H9 (cell line): Measurements from ENCODE around the gene DIS3L2. TPM values are rescaled to one million over a fixed set of nuclear protein-coding genes. Genes with fewer than 3 reads are reported as not detected.

ENCODE experiments used
- DNase-seq: peaks from one replicate; pipeline ENCODE4 v3.0.0-alpha.2; 2017
- H2AFZ ChIP-seq: one replicate; pipeline ENCODE4 v1.6.1; 2013; ENCODE audit warnings: mild to moderate bottlenecking, low read length, control low read depth, moderate library complexity
- H2AK5ac ChIP-seq: 2 replicates; pipeline ENCODE4 v1.6.1; 2013; ENCODE audit warnings: low read length, control low read depth, mixed read lengths; ENCODE audit not compliant: insufficient read length
- H2BK120ac ChIP-seq: one replicate; pipeline ENCODE4 v1.6.1; 2013; ENCODE audit warnings: low read depth, mild to moderate bottlenecking, low read length, control low read depth, inconsistent platforms; ENCODE audit not compliant: poor library complexity, severe bottlenecking
- H2BK12ac ChIP-seq: 2 replicates; pipeline ENCODE4 v1.6.1; 2013; ENCODE audit warnings: low read length, control low read depth, mixed read lengths, low read depth; ENCODE audit not compliant: insufficient read length
- H2BK15ac ChIP-seq: 2 replicates; pipeline ENCODE4 v1.6.1; 2013; ENCODE audit warnings: low read depth, low read length, control low read depth
- H2BK20ac ChIP-seq: one replicate; pipeline ENCODE4 v1.6.1; 2013; ENCODE audit warnings: low read depth, mild to moderate bottlenecking, low read length, control low read depth, inconsistent platforms; ENCODE audit not compliant: poor library complexity, severe bottlenecking
- H2BK5ac ChIP-seq: 2 replicates; pipeline ENCODE4 v1.6.1; 2013; ENCODE audit warnings: low read length, control low read depth, mixed read lengths; ENCODE audit not compliant: insufficient read length
- H3K14ac ChIP-seq: 2 replicates; pipeline ENCODE4 v1.6.1; 2013; ENCODE audit warnings: low read length, control low read depth; ENCODE audit not compliant: insufficient read depth
- H3K18ac ChIP-seq: 2 replicates; pipeline ENCODE4 v1.6.1; 2013; ENCODE audit warnings: low read depth, mild to moderate bottlenecking, mixed read lengths, low read length, control low read depth; ENCODE audit not compliant: insufficient read length
- H3K23ac ChIP-seq: 2 replicates; pipeline ENCODE4 v1.6.1; 2013; ENCODE audit warnings: low read length, control low read depth, mixed read lengths, low read depth; ENCODE audit not compliant: insufficient read length
- H3K23me2 ChIP-seq: 2 replicates; pipeline ENCODE4 v1.6.1; 2013; ENCODE audit warnings: low read depth, mild to moderate bottlenecking, mixed read lengths, low read length, control low read depth; ENCODE audit not compliant: insufficient read length, poor library complexity, severe bottlenecking
- H3K27ac ChIP-seq: 2 replicates; pipeline ENCODE4 v1.5.1; 2013; ENCODE audit warnings: low read length, control low read depth, mixed read lengths, low read depth; ENCODE audit not compliant: insufficient read length
- H3K27me3 ChIP-seq: 2 replicates; pipeline ENCODE4 v1.6.1; 2013; ENCODE audit warnings: low read length, control low read depth, inconsistent platforms; ENCODE audit not compliant: insufficient read depth
- H3K4ac ChIP-seq: 2 replicates; pipeline ENCODE4 v1.6.1; 2013; ENCODE audit warnings: low read depth, mild to moderate bottlenecking, control low read depth, inconsistent platforms, low read length, moderate library complexity
- H3K4me1 ChIP-seq: 2 replicates; pipeline ENCODE4 v1.6.1; 2013; ENCODE audit warnings: low read length, control low read depth, inconsistent platforms; ENCODE audit not compliant: insufficient read depth
- H3K4me2 ChIP-seq: 2 replicates; pipeline ENCODE4 v1.6.1; 2013; ENCODE audit warnings: low read length, control low read depth, mixed read lengths; ENCODE audit not compliant: insufficient read length, insufficient read depth
- H3K56ac ChIP-seq: 2 replicates; pipeline ENCODE4 v1.6.1; 2013; ENCODE audit warnings: low read depth, mild to moderate bottlenecking, mixed read lengths, low read length, control low read depth; ENCODE audit not compliant: insufficient read length
- H3K79me1 ChIP-seq: 2 replicates; pipeline ENCODE4 v1.6.1; 2013; ENCODE audit warnings: low read depth, mild to moderate bottlenecking, moderate library complexity, low read length, control low read depth, inconsistent platforms; ENCODE audit not compliant: insufficient read depth, poor library complexity, severe bottlenecking
- H3K79me2 ChIP-seq: 2 replicates; pipeline ENCODE4 v1.6.1; 2013; ENCODE audit warnings: low read length, control low read depth, inconsistent platforms; ENCODE audit not compliant: insufficient read depth
- H3K9ac ChIP-seq: 2 replicates; pipeline ENCODE4 v1.6.1; 2013; ENCODE audit warnings: low read length, control low read depth, mixed read lengths; ENCODE audit not compliant: insufficient read length; ENCODE audit errors: extremely low read depth
- H3K9me3 ChIP-seq: one replicate; pipeline ENCODE4 v1.6.1; 2013; ENCODE audit warnings: low read depth, low read length, inconsistent platforms; ENCODE audit not compliant: control insufficient read depth
- H3T11ph ChIP-seq: one replicate; pipeline ENCODE4 v1.6.1; 2013; ENCODE audit warnings: mild to moderate bottlenecking, low read length, control low read depth, inconsistent platforms
- H4K20me1 ChIP-seq: one replicate; pipeline ENCODE4 v1.6.1; 2013; ENCODE audit not compliant: control insufficient read depth, insufficient read length, insufficient read depth
- H4K5ac ChIP-seq: 2 replicates; pipeline ENCODE4 v1.6.1; 2013; ENCODE audit warnings: low read depth, mild to moderate bottlenecking, mixed read lengths, low read length, control low read depth; ENCODE audit not compliant: insufficient read length
- H4K8ac ChIP-seq: replicated peaks from 2 replicates; pipeline ENCODE4 v1.6.1; 2013; ENCODE audit warnings: low read length, control low read depth, mixed read lengths, low read depth; ENCODE audit not compliant: insufficient read length
- H4K91ac ChIP-seq: 2 replicates; pipeline ENCODE4 v1.6.1; 2013; ENCODE audit warnings: low read depth, mild to moderate bottlenecking, moderate library complexity, mixed read lengths, low read length, control low read depth; ENCODE audit not compliant: insufficient read length
- H3K27ac Mint-ChIP-seq, 3 experiments: 2 replicates in 2 of 3; 3 replicates in 1 of 3; pipeline ENCODE4 v1.8.0; 2020 to 2021; ENCODE audit warnings: mixed read lengths in 3 of 3, mild to moderate bottlenecking in 1 of 3, moderate library complexity in 1 of 3
- H3K27me3 Mint-ChIP-seq: 2 replicates; pipeline ENCODE4 v1.8.0; 2021; ENCODE audit warnings: low read depth, mild to moderate bottlenecking, moderate library complexity, mixed read lengths
- H3K36me3 Mint-ChIP-seq, 3 experiments: 2 replicates in 2 of 3; 3 replicates in 1 of 3; pipeline ENCODE4 v1.8.0; 2020 to 2021; ENCODE audit warnings: low read depth in 3 of 3, mixed read lengths in 3 of 3; ENCODE audit not compliant: insufficient read depth in 1 of 3
- H3K4me1 Mint-ChIP-seq, 2 experiments: 2 replicates each; pipeline ENCODE4 v1.8.0; 2020; ENCODE audit warnings: mixed read lengths in 2 of 2
- H3K4me3 Mint-ChIP-seq, 2 experiments: 2 replicates in 1 of 2; 3 replicates in 1 of 2; pipeline ENCODE4 v1.8.0; 2020 to 2021; ENCODE audit warnings: mild to moderate bottlenecking in 2 of 2, mixed read lengths in 2 of 2, moderate library complexity in 1 of 2
- H3K9me3 Mint-ChIP-seq, 2 experiments: 2 replicates in 1 of 2; 3 replicates in 1 of 2; pipeline ENCODE4 v1.8.0; 2020; ENCODE audit warnings: mild to moderate bottlenecking in 2 of 2, mixed read lengths in 2 of 2, moderate library complexity in 1 of 2
- CTCF ChIP-seq: fragments of 200-600 bp; sonication (generic); conservative IDR thresholded peaks from 3 replicates; pipeline ENCODE4 v1.8.0; 2021; ENCODE audit warnings: antibody characterized with exemption, mild to moderate bottlenecking
- WGBS: extraction: QIAGEN DNeasy Blood & Tissue Kit; methylation state at CpG from one replicate; pipeline ENCODE4 v1.1.7; 2013; ENCODE audit warnings: missing lambda C conversion rate, low lambda C conversion rate, mixed read lengths; ENCODE audit not compliant: insufficient read length; ENCODE audit errors: extremely low coverage; 5-methylcytosine and 5-hydroxymethylcytosine counted together
- total RNA-seq: library from RNA; stranded (reverse); gene quantifications from 2 replicates; pipeline ENCODE4 v1.2.1, GENCODE V29; 2021

DIS3L2 gene
- total RNA-seq, 1 experiment from 2014 or later, result 28.1 TPM

- TF ChIP-seq CTCF, result no peak
- Histone ChIP-seq H3K4me2 (no peak overlapping the region), H3K23me2 (no peaks in the 10 kb centered on the region), H3K4me1 (no peaks in the 10 kb centered on the region), H4K20me1 (no peaks in the 10 kb centered on the region), H3K23ac (no peak overlapping the region), H4K8ac (no peak overlapping the region), H3K14ac (no peak overlapping the region), H3K79me1 (no peaks in the 10 kb centered on the region), H2BK120ac (no peak overlapping the region), H3K9ac (no peak overlapping the region), H2BK5ac (no peak overlapping the region), H2BK15ac (no peak overlapping the region), H3K4ac (no peak overlapping the region), H2AK5ac (no peak overlapping the region), H3K56ac (no peak overlapping the region), H2BK20ac (no peak overlapping the region), H3K9me3 (no peaks in the 10 kb centered on the region), H3K27ac (no peak overlapping the region), H2AFZ (no peak overlapping the region), H3K27me3 (no peaks in the 10 kb centered on the region), H2BK12ac (no peak overlapping the region), H3T11ph (no peak overlapping the region), H4K5ac (no peak overlapping the region), H3K79me2 (no peaks in the 10 kb centered on the region), H3K18ac (no peak overlapping the region), H4K91ac (no peak overlapping the region)
- H3K4me1 Mint-ChIP-seq, result peaks cover 3 to 6% of the 10 kb centered on the region in 2 experiments; a peak in 3 of 4 replicates
- H3K27me3 Mint-ChIP-seq, result peaks cover 2% of the 10 kb centered on the region; the same call in 1 of the 2 replicates
- no CpG with 5 or more reads among the region's 2 CpGs for WGBS
- H3K9me3 Mint-ChIP-seq, result 0 out of 5 replicates have a peak, but pooled peaks cover 0 to 3% of the 10 kb centered on the region in 2 experiments
- no peak for DNase-seq
- no peak overlapping the region for H3K4me3 Mint-ChIP-seq
- no peak overlapping the region for H3K27ac Mint-ChIP-seq
- peaks cover 7 to 15% (median 9%) of the 10 kb centered on the region in 3 experiments for H3K36me3 Mint-ChIP-seq
These were observed 66.6 kb downstream of the DIS3L2 start for GRCh38 chr2:232028071-232028470.
